ENCODE results near the gene RNF26.

Gene RNF26

DNA sequence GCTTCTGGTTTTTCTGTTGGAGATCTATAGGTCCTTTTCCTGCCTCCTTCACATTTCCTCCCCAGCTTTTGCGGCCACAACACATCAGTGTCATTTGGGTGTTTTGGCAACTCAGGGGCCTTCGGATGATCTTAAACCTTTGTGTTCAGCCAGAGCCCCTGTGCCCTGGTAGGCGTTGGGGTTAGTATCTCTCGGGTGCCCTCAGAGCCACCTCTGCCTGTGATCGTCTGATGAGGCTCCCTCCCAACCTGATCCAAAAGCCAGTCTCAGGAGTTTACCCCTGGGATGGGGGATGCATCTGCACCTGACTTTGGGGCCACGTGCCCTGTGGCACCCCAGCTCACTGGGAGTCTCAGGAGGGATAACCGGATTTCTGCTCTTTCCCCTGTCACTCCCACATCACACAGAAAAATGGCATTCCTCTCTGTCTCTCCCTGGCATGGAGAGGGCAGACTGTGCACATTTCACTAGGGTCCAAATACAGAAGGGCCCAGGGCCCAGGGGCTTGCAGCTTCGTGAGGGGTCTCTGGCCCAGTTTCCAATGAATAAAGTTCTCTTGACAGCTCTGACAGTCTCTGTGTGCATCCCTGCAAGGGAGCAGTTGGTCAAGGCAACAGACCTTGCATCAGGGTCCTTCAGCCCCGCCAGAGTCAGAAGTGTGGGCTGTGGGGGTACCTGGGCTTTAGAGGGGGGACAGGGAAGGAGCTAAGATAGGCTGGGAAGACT lies 2.6 kb downstream of the RNF26 start:
- H3K27ac ChIP-seq (ENCODE audit: low read depth, low read length) = no peak overlapping the region
- H3F3A ChIP-seq (ENCODE audit: insufficient read depth) = peaks cover 4% of the 10 kb centered on the region; the same call in 1 of the 2 replicates
- no peaks in the 10 kb centered on the region for H3K9me2 ChIP-seq (replicated peaks; ENCODE audit: insufficient read depth, low read length)
- H3K4me2 ChIP-seq (ENCODE audit: low read depth, low read length, poor library complexity, severe bottlenecking) = no peak overlapping the region
- H3K79me2 ChIP-seq (ENCODE audit: insufficient read depth, low read length) = peaks cover 6% of the 10 kb centered on the region; the same call in 1 of the 2 replicates
- H4K20me1 ChIP-seq (ENCODE audit: low read depth, low read length) = no peaks in the 10 kb centered on the region
- H3K36me3 ChIP-seq (ENCODE audit: low read length) = no peaks in the 10 kb centered on the region
- no peak overlapping the region for H3K9ac ChIP-seq (ENCODE audit: low read length)
- TF ChIP-seq, protein P1, sequence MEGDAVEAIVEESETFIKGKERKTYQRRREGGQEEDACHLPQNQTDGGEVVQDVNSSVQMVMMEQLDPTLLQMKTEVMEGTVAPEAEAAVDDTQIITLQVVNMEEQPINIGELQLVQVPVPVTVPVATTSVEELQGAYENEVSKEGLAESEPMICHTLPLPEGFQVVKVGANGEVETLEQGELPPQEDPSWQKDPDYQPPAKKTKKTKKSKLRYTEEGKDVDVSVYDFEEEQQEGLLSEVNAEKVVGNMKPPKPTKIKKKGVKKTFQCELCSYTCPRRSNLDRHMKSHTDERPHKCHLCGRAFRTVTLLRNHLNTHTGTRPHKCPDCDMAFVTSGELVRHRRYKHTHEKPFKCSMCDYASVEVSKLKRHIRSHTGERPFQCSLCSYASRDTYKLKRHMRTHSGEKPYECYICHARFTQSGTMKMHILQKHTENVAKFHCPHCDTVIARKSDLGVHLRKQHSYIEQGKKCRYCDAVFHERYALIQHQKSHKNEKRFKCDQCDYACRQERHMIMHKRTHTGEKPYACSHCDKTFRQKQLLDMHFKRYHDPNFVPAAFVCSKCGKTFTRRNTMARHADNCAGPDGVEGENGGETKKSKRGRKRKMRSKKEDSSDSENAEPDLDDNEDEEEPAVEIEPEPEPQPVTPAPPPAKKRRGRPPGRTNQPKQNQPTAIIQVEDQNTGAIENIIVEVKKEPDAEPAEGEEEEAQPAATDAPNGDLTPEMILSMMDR (IDR thresholded peaks at IDR 0.05; ENCODE audit: insufficient read depth, low read length, poor library complexity, severe bottlenecking) = no peak
- TF ChIP-seq EZH2phosphoT487 (conservative IDR thresholded peaks at IDR 0.05; ENCODE audit: low read length) = no peak
- no peaks in the 10 kb centered on the region for H3K27me3 ChIP-seq (ENCODE audit: low read length)
- H3K4me3 ChIP-seq (ENCODE audit: insufficient read depth, low read length, poor library complexity, severe bottlenecking) = no peak overlapping the region
- no peaks in the 10 kb centered on the region for H3K9me3 ChIP-seq (ENCODE audit: insufficient read depth, low read length)
- no peak overlapping the region for H2AFZ ChIP-seq (ENCODE audit: low read depth, low read length, severe bottlenecking)

DNA sequence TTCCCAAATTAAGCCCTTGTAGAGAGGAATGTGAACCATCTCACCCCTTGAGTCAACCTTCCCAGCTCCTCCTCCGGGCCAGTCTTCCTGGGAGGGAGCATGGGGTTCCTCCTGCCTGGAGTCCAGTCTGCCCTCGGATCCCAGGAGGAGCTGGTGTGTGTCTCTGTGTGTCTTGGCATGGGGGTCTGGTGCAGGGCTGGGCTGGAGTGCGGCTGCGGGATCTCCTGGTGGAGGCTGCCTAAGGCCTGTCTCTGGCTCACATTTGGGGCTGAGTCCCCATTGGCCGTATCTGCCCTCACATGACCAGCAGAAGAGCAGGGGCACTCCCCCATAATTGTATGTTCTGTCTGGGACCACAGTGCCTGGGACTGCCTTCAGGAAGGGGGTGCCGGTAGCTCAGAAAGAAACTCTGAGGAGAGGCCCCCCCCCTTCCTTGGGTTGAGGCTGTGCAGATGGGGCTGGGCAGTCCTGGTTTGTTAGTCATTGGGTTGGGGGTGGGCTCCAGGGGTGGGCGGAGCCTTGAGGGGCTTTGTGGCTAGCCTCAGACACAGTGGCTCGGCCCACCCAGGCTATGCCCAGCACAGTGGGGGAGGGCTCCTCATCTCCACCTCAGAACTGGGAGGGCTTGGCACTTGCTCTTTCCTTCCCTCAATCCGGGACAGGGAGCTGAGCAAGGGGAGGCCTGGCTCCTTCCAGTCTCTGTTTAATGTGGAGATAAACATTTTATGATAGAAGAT lies 3.4 kb downstream of the RNF26 start:
- no peaks in the 10 kb centered on the region for H3K9me2 ChIP-seq (replicated peaks; ENCODE audit: insufficient read depth, low read length)
- H3K9me3 ChIP-seq (ENCODE audit: insufficient read depth, low read length) = no peaks in the 10 kb centered on the region
- peaks cover 6% of the 10 kb centered on the region; the same call in 1 of the 2 replicates for H3K79me2 ChIP-seq (ENCODE audit: insufficient read depth, low read length)
- H3K27ac ChIP-seq (ENCODE audit: low read depth, low read length) = no peak overlapping the region
- TF ChIP-seq, protein P1 (IDR thresholded peaks at IDR 0.05; ENCODE audit: insufficient read depth, low read length, poor library complexity, severe bottlenecking) = no peak
- no peak for TF ChIP-seq EZH2phosphoT487 (conservative IDR thresholded peaks at IDR 0.05; ENCODE audit: low read length)
- peaks cover 4% of the 10 kb centered on the region; the same call in 1 of the 2 replicates for H3F3A ChIP-seq (ENCODE audit: insufficient read depth)
- H3K36me3 ChIP-seq (ENCODE audit: low read length) = no peaks in the 10 kb centered on the region
- no peaks in the 10 kb centered on the region for H3K27me3 ChIP-seq (ENCODE audit: low read length)
- no peak overlapping the region for H3K9ac ChIP-seq (ENCODE audit: low read length)
- H3K4me2 ChIP-seq (ENCODE audit: low read depth, low read length, poor library complexity, severe bottlenecking) = no peak overlapping the region
- H2AFZ ChIP-seq (ENCODE audit: low read depth, low read length, severe bottlenecking) = no peak overlapping the region
- no peak overlapping the region for H3K4me3 ChIP-seq (ENCODE audit: insufficient read depth, low read length, poor library complexity, severe bottlenecking)
- H4K20me1 ChIP-seq (ENCODE audit: low read depth, low read length) = no peaks in the 10 kb centered on the region

DNA sequence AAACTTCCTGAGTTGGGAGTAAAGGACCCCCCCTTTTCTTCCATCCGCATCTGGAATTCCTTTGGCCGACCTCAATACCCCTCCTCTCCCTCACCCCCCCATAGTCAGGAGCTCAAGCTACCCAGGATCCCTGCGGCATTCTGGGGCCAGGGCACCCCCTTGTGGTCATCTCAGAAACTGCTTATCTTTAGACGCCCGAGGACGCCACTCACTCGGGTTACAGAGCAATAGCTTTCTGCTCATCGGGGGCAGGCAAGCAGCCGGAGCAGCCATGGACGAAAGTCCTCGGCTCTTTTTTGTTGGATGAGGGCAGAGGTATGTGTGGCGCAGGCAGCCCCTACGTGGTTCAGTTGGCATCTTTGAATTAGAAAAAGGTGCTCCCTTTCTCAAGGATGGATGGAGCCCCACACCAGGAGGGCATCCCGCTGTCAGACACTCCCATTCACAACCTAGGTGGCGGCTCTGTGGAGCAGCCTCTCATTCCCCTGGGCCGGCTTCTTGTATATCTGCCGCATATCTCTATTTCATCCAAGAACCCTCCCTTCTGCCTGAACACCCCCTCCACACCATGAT lies 4.1 kb downstream of the RNF26 start:
- Histone ChIP-seq H3F3A (ENCODE audit: insufficient read depth) (no peaks in the 10 kb centered on the region), H3K9me3 (ENCODE audit: insufficient read depth, low read length) (no peaks in the 10 kb centered on the region), H3K9me2 (replicated peaks; ENCODE audit: insufficient read depth, low read length) (no peaks in the 10 kb centered on the region), H3K4me2 (ENCODE audit: low read depth, low read length, poor library complexity, severe bottlenecking) (no peak overlapping the region), H3K27ac (ENCODE audit: low read depth, low read length) (no peak overlapping the region), H3K27me3 (ENCODE audit: low read length) (no peaks in the 10 kb centered on the region), H3K4me3 (ENCODE audit: insufficient read depth, low read length, poor library complexity, severe bottlenecking) (no peak overlapping the region), H4K20me1 (ENCODE audit: low read depth, low read length) (no peaks in the 10 kb centered on the region), H2AFZ (ENCODE audit: low read depth, low read length, severe bottlenecking) (no peak overlapping the region), H3K36me3 (ENCODE audit: low read length) (no peaks in the 10 kb centered on the region), H3K9ac (ENCODE audit: low read length) (no peak overlapping the region), H3K79me2 (ENCODE audit: insufficient read depth, low read length) (peaks cover 6% of the 10 kb centered on the region; the same call in 1 of the 2 replicates)
- no peak for TF ChIP-seq EZH2phosphoT487 (conservative IDR thresholded peaks at IDR 0.05; ENCODE audit: low read length)
- TF ChIP-seq, protein P1 (IDR thresholded peaks at IDR 0.05; ENCODE audit: insufficient read depth, low read length, poor library complexity, severe bottlenecking) = peak; percentile 81
